Right lobe of liver (tissue), 6 donors: ENCODE results near the gene SH3BP2. TPM values are rescaled to one million over a fixed set of nuclear protein-coding genes. Genes with fewer than 3 reads are reported as not detected.
"Not testable (repeated sequence)": the region's sequence is repeated elsewhere in the genome, so short reads cannot be mapped to it uniquely, and the experiment has no call there.

ENCODE experiments used
- ATAC-seq, 4 donors: fragments of 200-7000 bp; cut with Tn5 transposase; one replicate each; pipeline ENCODE4 v1.9.1; 2020; ENCODE audit warnings: mild to moderate bottlenecking in 4 of 4, moderate library complexity in 4 of 4
- DNase-seq, 3 donors: peaks; one replicate each; pipeline ENCODE4 v3.0.0-alpha.2; 2020
- H3K27ac ChIP-seq, 3 donors: fragments of 200-600 bp; one replicate each; pipeline ENCODE4 v1.8.0; 2022
- H3K27me3 ChIP-seq, 2 donors: fragments of 200-600 bp; one replicate each; pipeline ENCODE4 v1.8.0; 2022
- H3K36me3 ChIP-seq, 4 donors: fragments of 200-600 bp; sonication (generic) in 1 of 4; one replicate each; pipeline versions ENCODE4 v1.5.1 to v1.8.0; 2017 to 2022; ENCODE audit warnings: control low read depth in 1 of 4
- H3K4me1 ChIP-seq, 4 donors: fragments of 200-600 bp; sonication (generic) in 1 of 4; one replicate each; pipeline versions ENCODE4 v1.5.1 to v1.8.0; 2017 to 2022; ENCODE audit warnings: control low read depth in 1 of 4
- H3K4me3 ChIP-seq, 3 donors: fragments of 200-600 bp; one replicate each; pipeline ENCODE4 v1.8.0; 2022
- H3K9me3 ChIP-seq, 4 donors: fragments of 200-600 bp; sonication (generic) in 1 of 4; one replicate each; pipeline versions ENCODE4 v1.5.1 to v1.8.0; 2017 to 2022; ENCODE audit warnings: control low read depth in 1 of 4
- POLR2A ChIP-seq: fragments of 450-650 bp; IDR thresholded peaks from one replicate; pipeline ENCODE4 v1.6.1; 2017; ENCODE audit warnings: antibody characterized with exemption, mild to moderate bottlenecking
- WGBS: methylation state at CpG from one replicate; pipeline ENCODE4 v1.1.6; 2018; ENCODE audit warnings: low coverage, low lambda C conversion rate; ENCODE audit not compliant: insufficient coverage; ENCODE audit errors: missing lambda C conversion rate; 5-methylcytosine and 5-hydroxymethylcytosine counted together
- intact Hi-C, 2 donors: fragments of 100-400 bp; cut with DNase I; formaldehyde crosslinking; loops; one replicate each; pipeline versions ENCODE4 v1.11.2 to v1.14.1; 2022
- total RNA-seq, 6 experiments: library from RNA; depleted of rRNA in 2 of 6; stranded (reverse); fragments of >200 nt in 2 of 6; fragmentation: NEBNext Ultra II Directional in 3 of 6; extraction: Animal tissue kit (Norgen Biotek cat#: 25700) in 3 of 6; gene quantifications; one replicate each; pipeline versions ENCODE4 v1.1.0 to v1.2.4, GENCODE V29; 2016 to 2023
- TF ChIP-seq, protein P1 (sequence below), 4 donors: fragments of 200-600 bp in 3 of 4; fragments of 450-650 bp in 1 of 4; IDR thresholded peaks; one replicate each; pipeline versions ENCODE4 v1.5.1 to v1.8.0; 2016 to 2022; ENCODE audit warnings: antibody characterized with exemption in 4 of 4, mild to moderate bottlenecking in 2 of 4
- donor health status: DM: no; HTN: yes; CAD: no.
- donor health status: DM: no; HTN: no; CAD: no.
- donor health status: DM: no; HTN: no; CAD: no.
- donor health status: DM: no; HTN: yes; CAD: no.
- donor health status: DM: no; HTN: yes; CAD: no.

SH3BP2 gene
- total RNA-seq, 6 experiments from 2014 or later: 34.9 to 51.8 (median 40.7) TPM

DNA sequence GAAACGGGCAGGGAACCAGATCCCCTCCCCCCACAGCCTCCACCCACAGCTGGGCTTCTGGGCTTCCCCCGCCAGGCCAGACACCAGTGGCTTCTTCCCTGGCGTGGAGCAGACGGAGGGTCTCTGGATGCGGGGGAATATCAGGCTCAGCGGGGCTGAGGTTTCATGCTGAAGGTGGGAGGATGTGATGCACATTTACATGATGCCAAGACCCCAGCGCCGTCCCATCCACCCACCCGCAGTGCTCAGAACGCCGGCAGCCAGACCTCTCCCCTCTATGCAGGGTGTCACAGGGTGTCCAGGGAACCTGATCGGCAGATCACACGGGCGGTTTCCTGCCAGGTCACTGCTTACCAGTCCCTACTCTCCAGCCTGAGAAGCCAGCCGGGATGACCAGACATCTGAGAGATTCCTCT lies 24.0 kb upstream of the SH3BP2 start:
- TF ChIP-seq, protein P1, sequence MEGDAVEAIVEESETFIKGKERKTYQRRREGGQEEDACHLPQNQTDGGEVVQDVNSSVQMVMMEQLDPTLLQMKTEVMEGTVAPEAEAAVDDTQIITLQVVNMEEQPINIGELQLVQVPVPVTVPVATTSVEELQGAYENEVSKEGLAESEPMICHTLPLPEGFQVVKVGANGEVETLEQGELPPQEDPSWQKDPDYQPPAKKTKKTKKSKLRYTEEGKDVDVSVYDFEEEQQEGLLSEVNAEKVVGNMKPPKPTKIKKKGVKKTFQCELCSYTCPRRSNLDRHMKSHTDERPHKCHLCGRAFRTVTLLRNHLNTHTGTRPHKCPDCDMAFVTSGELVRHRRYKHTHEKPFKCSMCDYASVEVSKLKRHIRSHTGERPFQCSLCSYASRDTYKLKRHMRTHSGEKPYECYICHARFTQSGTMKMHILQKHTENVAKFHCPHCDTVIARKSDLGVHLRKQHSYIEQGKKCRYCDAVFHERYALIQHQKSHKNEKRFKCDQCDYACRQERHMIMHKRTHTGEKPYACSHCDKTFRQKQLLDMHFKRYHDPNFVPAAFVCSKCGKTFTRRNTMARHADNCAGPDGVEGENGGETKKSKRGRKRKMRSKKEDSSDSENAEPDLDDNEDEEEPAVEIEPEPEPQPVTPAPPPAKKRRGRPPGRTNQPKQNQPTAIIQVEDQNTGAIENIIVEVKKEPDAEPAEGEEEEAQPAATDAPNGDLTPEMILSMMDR (IDR thresholded peaks at IDR 0.05): no peak
- no peak for TF ChIP-seq POLR2A
- Histone ChIP-seq H3K27ac (no peak overlapping the region), H3K36me3 (no peaks in the 10 kb centered on the region), H3K27me3 (no peaks in the 10 kb centered on the region), H3K9me3 (no peaks in the 10 kb centered on the region), H3K4me3 (no peak overlapping the region), H3K4me1 (peaks cover 0 to 7% (median 0%) of the 10 kb centered on the region in 4 donors)
- 50% methylated on average over 2 of the region's 15 CpGs for WGBS
- DNase-seq (no peak), ATAC-seq (no peak)
- intact Hi-C loops: loop anchor here in 1 of 2 donors (10.0 kb wide), 2 partner anchors 166 to 266 kb away; no protein-coding TSS in a partner anchor

DNA sequence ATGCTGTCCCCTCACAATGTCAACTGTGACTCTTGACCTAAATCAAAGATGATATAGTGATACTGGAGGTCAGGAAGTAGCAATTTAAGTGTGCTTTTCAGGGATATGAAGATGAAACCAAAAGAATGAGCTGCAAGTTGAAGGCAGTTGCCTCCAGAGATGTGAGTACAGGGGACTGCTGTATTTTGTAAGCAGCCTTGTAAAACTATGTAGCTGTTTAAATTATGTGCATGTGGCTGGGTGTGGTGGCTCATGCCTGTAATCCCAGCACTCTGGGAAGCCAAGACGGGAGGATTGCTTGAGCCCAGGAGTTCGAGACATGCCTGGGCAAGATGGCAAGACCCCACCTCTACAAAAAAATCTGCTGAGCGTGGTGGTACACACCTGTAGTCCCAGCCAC lies 21.6 kb upstream of the SH3BP2 start:
- H3K4me3 ChIP-seq: no peak overlapping the region
- DNase-seq (no peak), ATAC-seq (no peak)
- peaks cover 0 to 5% (median 0%) of the 10 kb centered on the region in 4 donors for H3K4me1 ChIP-seq
- intact Hi-C loops: no loop called here
- H3K27ac ChIP-seq: no peak overlapping the region
- no peaks in the 10 kb centered on the region for H3K36me3 ChIP-seq
- WGBS: 100% methylated on average over 1 of the region's 3 CpGs
- no peaks in the 10 kb centered on the region for H3K9me3 ChIP-seq
- no peak for TF ChIP-seq POLR2A
- TF ChIP-seq, protein P1 (IDR thresholded peaks at IDR 0.05): no peak
- no peaks in the 10 kb centered on the region for H3K27me3 ChIP-seq

GRCh38 chr4:2780643-2781042 lies 12.2 kb upstream of the SH3BP2 start:
- H3K4me3 ChIP-seq, H3K27me3 ChIP-seq, intact Hi-C loops, H3K36me3 ChIP-seq, H3K27ac ChIP-seq, ATAC-seq, H3K4me1 ChIP-seq, DNase-seq, H3K9me3 ChIP-seq: not testable (repeated sequence)
- WGBS: 91% methylated on average over 4 of the region's 5 CpGs

- ATAC-seq (no peak), DNase-seq (no peak)
- H3K27ac ChIP-seq: no peak overlapping the region
- H3K4me3 ChIP-seq: no peak overlapping the region
- H3K4me1 ChIP-seq: no peaks in the 10 kb centered on the region
- intact Hi-C loops: no loop called here
- H3K9me3 ChIP-seq: no peaks in the 10 kb centered on the region
- H3K27me3 ChIP-seq: no peaks in the 10 kb centered on the region
- no peak for TF ChIP-seq POLR2A
- TF ChIP-seq, protein P1 (IDR thresholded peaks at IDR 0.05): no peak
- no peaks in the 10 kb centered on the region for H3K36me3 ChIP-seq
- WGBS: 92% methylated on average over 8 of the region's 10 CpGs
These were observed 11.0 kb upstream of the SH3BP2 start for GRCh38 chr4:2781911-2782310.

DNA sequence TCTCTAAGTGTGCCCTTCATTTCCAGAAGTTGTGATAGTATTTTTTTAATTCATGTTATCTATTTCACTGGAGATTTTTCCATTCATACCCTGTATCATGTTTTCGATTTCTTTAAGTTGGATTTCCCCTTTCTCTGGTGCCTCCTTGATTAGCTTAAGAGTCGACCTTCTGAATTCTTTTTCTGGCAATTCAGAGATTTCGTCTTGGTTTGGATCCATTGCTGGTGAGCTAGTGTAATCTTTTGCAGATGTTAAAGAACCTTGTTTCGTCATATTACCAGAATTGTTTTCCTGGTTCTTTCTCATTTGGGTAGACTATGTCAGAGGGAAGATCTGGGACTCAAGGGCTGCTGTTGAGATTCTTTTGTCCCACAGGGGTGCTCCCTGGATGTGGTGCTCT lies 9.1 kb upstream of the SH3BP2 start:
- H3K9me3 ChIP-seq: no peaks in the 10 kb centered on the region
- no peak overlapping the region for H3K4me3 ChIP-seq
- TF ChIP-seq POLR2A: no peak
- TF ChIP-seq, protein P1 (IDR thresholded peaks at IDR 0.05): no peak
- H3K27me3 ChIP-seq: no peaks in the 10 kb centered on the region
- no peaks in the 10 kb centered on the region for H3K36me3 ChIP-seq
- intact Hi-C loops: no loop called here
- WGBS: 61% methylated on average over 3 of the region's 4 CpGs
- H3K4me1 ChIP-seq: peaks cover 0 to 3% (median 0%) of the 10 kb centered on the region in 4 donors
- no peak for DNase-seq
- ATAC-seq: no peak
- no peak overlapping the region for H3K27ac ChIP-seq
